MM.1S (cell line): Measurements from ENCODE around the gene TRAPPC14.
"Not testable (repeated sequence)": the region's sequence is repeated elsewhere in the genome, so short reads cannot be mapped to it uniquely, and the experiment has no call there.

Experiments
- DNase-seq: peaks from one replicate; pipeline ENCODE4 v3.0.0-alpha.2; 2015
- H2AFZ ChIP-seq: fragments of 300-600 bp; sonication (generic); 2 replicates; pipeline ENCODE4 v1.6.0; 2016; ENCODE audit warnings: antibody characterized with exemption, low read length
- H3F3A ChIP-seq: fragments of 300-600 bp; sonication (generic); 2 replicates; pipeline ENCODE4 v1.6.1; 2016; ENCODE audit warnings: mild to moderate bottlenecking, antibody characterized with exemption, low read length, moderate library complexity, mixed read lengths; ENCODE audit not compliant: insufficient read depth
- H3K27ac ChIP-seq: fragments of 300-600 bp; sonication (generic); 2 replicates; pipeline ENCODE4 v1.5.1; 2016; ENCODE audit warnings: mild to moderate bottlenecking, low read length
- H3K27me3 ChIP-seq: fragments of 300-600 bp; sonication (generic); replicated peaks from 2 replicates; pipeline ENCODE4 v1.6.0; 2016; ENCODE audit warnings: low read length; ENCODE audit not compliant: insufficient read depth
- H3K36me3 ChIP-seq: fragments of 300-600 bp; sonication (generic); replicated peaks from 2 replicates; pipeline ENCODE4 v1.6.1; 2016; ENCODE audit warnings: mild to moderate bottlenecking, low read length, mixed read lengths; ENCODE audit not compliant: insufficient read depth
- H3K4me1 ChIP-seq: fragments of 300-600 bp; sonication (generic); 2 replicates; pipeline ENCODE4 v1.6.1; 2016; ENCODE audit warnings: low read length, mixed read lengths
- H3K4me2 ChIP-seq: fragments of 300-600 bp; sonication (generic); 2 replicates; pipeline ENCODE4 v1.6.0; 2016; ENCODE audit warnings: low read depth, low read length
- H3K4me3 ChIP-seq: fragments of 300-600 bp; sonication (generic); 2 replicates; pipeline ENCODE4 v1.5.1; 2016; ENCODE audit warnings: low read length, mixed read lengths
- H3K79me2 ChIP-seq: fragments of 300-600 bp; sonication (generic); 2 replicates; pipeline ENCODE4 v1.6.1; 2016; ENCODE audit warnings: mixed run types, low read length, mixed read lengths
- H3K9ac ChIP-seq: fragments of 300-600 bp; sonication (generic); 2 replicates; pipeline ENCODE4 v1.6.1; 2016; ENCODE audit warnings: low read length, mixed read lengths
- H3K9me2 ChIP-seq: fragments of 300-600 bp; sonication (generic); replicated peaks from 2 replicates; pipeline ENCODE4 v1.6.1; 2016; ENCODE audit warnings: mild to moderate bottlenecking, low read length, mixed read lengths; ENCODE audit not compliant: insufficient read depth
- H3K9me3 ChIP-seq: fragments of 300-600 bp; sonication (generic); replicated peaks from 2 replicates; pipeline ENCODE4 v1.6.1; 2016; ENCODE audit warnings: mild to moderate bottlenecking, low read length, mixed read lengths; ENCODE audit not compliant: insufficient read depth
- H4K20me1 ChIP-seq: fragments of 300-600 bp; sonication (generic); 2 replicates; pipeline ENCODE4 v1.6.1; 2016; ENCODE audit warnings: mild to moderate bottlenecking, low read length, moderate library complexity, mixed read lengths; ENCODE audit not compliant: insufficient read depth
- CTCF ChIP-seq: fragments of 300-600 bp; sonication (generic); IDR thresholded peaks from 2 replicates; pipeline ENCODE4 v1.5.1; 2016; ENCODE audit warnings: antibody characterized with exemption, low read length, mixed read lengths
- EZH2 ChIP-seq: fragments of 300-600 bp; sonication (generic); optimal IDR thresholded peaks from 2 replicates; pipeline ENCODE3; 2017; ENCODE audit warnings: low read depth, mild to moderate bottlenecking, antibody characterized with exemption, low read length, mixed read lengths
- EZH2phosphoT487 ChIP-seq: fragments of 300-600 bp; sonication (generic); IDR thresholded peaks from 2 replicates; pipeline ENCODE4 v1.6.1; 2018; ENCODE audit warnings: antibody characterized with exemption, low read length

TRAPPC14 gene

GRCh38 chr7:100147278-100147677, 11.2 kb downstream of the TRAPPC14 start:
- Histone ChIP-seq H3K4me1 (peaks cover 10% of the 10 kb centered on the region), H3K79me2 (peaks cover 18% of the 10 kb centered on the region), H3K9me2 (no peaks in the 10 kb centered on the region), H3K4me2 (no peak overlapping the region), H3K27me3 (no peaks in the 10 kb centered on the region), H2AFZ (no peak overlapping the region), H3K27ac (no peak overlapping the region), H3K9ac (no peak overlapping the region), H3K9me3 (no peaks in the 10 kb centered on the region), H4K20me1 (no peaks in the 10 kb centered on the region), H3F3A (peaks cover 14% of the 10 kb centered on the region; the same call in 1 of the 2 replicates), H3K36me3 (no peaks in the 10 kb centered on the region), H3K4me3 (no peak overlapping the region)
- TF ChIP-seq EZH2phosphoT487, result no peak
- TF ChIP-seq EZH2, result no peak
- TF ChIP-seq CTCF, result no peak
- DNase-seq, result no peak

- not testable (repeated sequence) for H3K36me3 ChIP-seq, DNase-seq, H3K9me3 ChIP-seq, H3K27ac ChIP-seq, H2AFZ ChIP-seq, H3K27me3 ChIP-seq, H3K4me2 ChIP-seq, H3K9me2 ChIP-seq, H4K20me1 ChIP-seq, H3K4me3 ChIP-seq, H3K9ac ChIP-seq
- Histone ChIP-seq H3F3A (peaks cover 14% of the 10 kb centered on the region; the same call in 1 of the 2 replicates), H3K4me1 (peaks cover 13% of the 10 kb centered on the region), H3K79me2 (peaks cover 18% of the 10 kb centered on the region)
Observed at GRCh38 chr7:100146350-100146749, 12.2 kb downstream of the TRAPPC14 start.

- Histone ChIP-seq H3K4me1 (peaks cover 3% of the 10 kb centered on the region; the same call in 1 of the 2 replicates), H3K79me2 (no peaks in the 10 kb centered on the region), H4K20me1 (no peaks in the 10 kb centered on the region), H3K9me3 (no peaks in the 10 kb centered on the region), H3K9me2 (no peaks in the 10 kb centered on the region), H3K27me3 (no peaks in the 10 kb centered on the region), H3K9ac (no peak overlapping the region), H3K36me3 (no peaks in the 10 kb centered on the region), H3K4me2 (no peak overlapping the region), H3K4me3 (no peak overlapping the region), H3K27ac (no peak overlapping the region), H2AFZ (no peak overlapping the region), H3F3A (no peaks in the 10 kb centered on the region)
- TF ChIP-seq EZH2 (no peak), CTCF (no peak), EZH2phosphoT487 (no peak)
- no peak for DNase-seq
Observed at GRCh38 chr7:100142461-100142860, 16.1 kb downstream of the TRAPPC14 start.

GRCh38 chr7:100141555-100141949, 17.0 kb downstream of the TRAPPC14 start:
- Histone ChIP-seq H3K9ac (no peak overlapping the region), H2AFZ (0 out of 2 replicates have a peak overlapping the region, but pooled peaks have one; percentile 34)

More at GRCh38 chr7:100141555-100141949, 17.0 kb downstream of the TRAPPC14 start:
- no peak for DNase-seq
- H3K9me2 ChIP-seq, result no peaks in the 10 kb centered on the region
- no peaks in the 10 kb centered on the region for H3K79me2 ChIP-seq
- H3K4me3 ChIP-seq, result no peak overlapping the region
- no peak for TF ChIP-seq EZH2phosphoT487
- no peak for TF ChIP-seq CTCF
- no peak for TF ChIP-seq EZH2
- no peaks in the 10 kb centered on the region for H3K9me3 ChIP-seq
- H3K36me3 ChIP-seq, result no peaks in the 10 kb centered on the region
- no peaks in the 10 kb centered on the region for H3K27me3 ChIP-seq
- H4K20me1 ChIP-seq, result no peaks in the 10 kb centered on the region
- H3K27ac ChIP-seq, result no peak overlapping the region
- no peak overlapping the region for H3K4me2 ChIP-seq
- no peaks in the 10 kb centered on the region for H3F3A ChIP-seq
- peaks cover 3% of the 10 kb centered on the region; the same call in 1 of the 2 replicates for H3K4me1 ChIP-seq
